IPS-15b (cell line): ENCODE results near the gene EIF1AD.
"Not testable (repeated sequence)": the region's sequence is repeated elsewhere in the genome, so short reads cannot be mapped to it uniquely, and the experiment has no call there.

Experiments used
- H3K27me3 ChIP-seq: one replicate; pipeline ENCODE4 v1.6.1; 2013; ENCODE audit warnings: low read length; ENCODE audit not compliant: control insufficient read depth, insufficient read depth
- H3K36me3 ChIP-seq: one replicate; pipeline ENCODE4 v1.6.1; 2013; ENCODE audit warnings: low read length; ENCODE audit not compliant: control insufficient read depth, insufficient read depth
- H3K4me1 ChIP-seq: one replicate; pipeline ENCODE4 v1.6.1; 2013; ENCODE audit warnings: mild to moderate bottlenecking, low read length; ENCODE audit not compliant: control insufficient read depth, insufficient read depth
- H3K4me3 ChIP-seq: one replicate; pipeline ENCODE4 v1.5.1; 2013; ENCODE audit warnings: low read depth, low read length
- H3K9ac ChIP-seq: one replicate; pipeline ENCODE4 v1.6.1; 2013; ENCODE audit warnings: low read depth, mild to moderate bottlenecking, low read length
- H3K9me3 ChIP-seq: one replicate; pipeline ENCODE4 v1.6.1; 2013; ENCODE audit warnings: mild to moderate bottlenecking, low read length; ENCODE audit not compliant: control insufficient read depth, insufficient read depth

The EIF1AD gene

DNA sequence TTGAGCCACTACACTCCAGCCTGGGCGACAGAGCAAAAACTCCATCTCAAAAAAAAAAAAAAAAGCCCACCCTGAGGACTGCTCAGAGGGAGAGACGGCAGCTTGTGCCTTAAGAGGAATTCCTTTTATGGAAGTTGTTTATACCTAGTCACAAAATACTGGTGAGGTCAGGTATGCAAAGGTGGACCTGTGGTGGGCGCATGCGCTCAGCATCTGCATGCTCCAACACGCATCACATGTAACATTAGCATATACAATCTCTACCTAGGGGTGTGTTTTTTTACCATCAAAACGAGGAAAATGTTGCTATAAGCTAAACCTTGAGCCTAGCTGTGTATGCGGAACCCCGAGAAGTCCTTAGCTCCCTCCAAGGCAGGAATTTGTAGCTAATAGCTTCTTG is 47.2 kb downstream of the EIF1AD start:
- H3K27me3 ChIP-seq = no peaks in the 10 kb centered on the region
- no peak overlapping the region for H3K9ac ChIP-seq
- H3K36me3 ChIP-seq = no peaks in the 10 kb centered on the region
- no peaks in the 10 kb centered on the region for H3K9me3 ChIP-seq
- H3K4me1 ChIP-seq = no peaks in the 10 kb centered on the region
- H3K4me3 ChIP-seq = no peak overlapping the region

DNA sequence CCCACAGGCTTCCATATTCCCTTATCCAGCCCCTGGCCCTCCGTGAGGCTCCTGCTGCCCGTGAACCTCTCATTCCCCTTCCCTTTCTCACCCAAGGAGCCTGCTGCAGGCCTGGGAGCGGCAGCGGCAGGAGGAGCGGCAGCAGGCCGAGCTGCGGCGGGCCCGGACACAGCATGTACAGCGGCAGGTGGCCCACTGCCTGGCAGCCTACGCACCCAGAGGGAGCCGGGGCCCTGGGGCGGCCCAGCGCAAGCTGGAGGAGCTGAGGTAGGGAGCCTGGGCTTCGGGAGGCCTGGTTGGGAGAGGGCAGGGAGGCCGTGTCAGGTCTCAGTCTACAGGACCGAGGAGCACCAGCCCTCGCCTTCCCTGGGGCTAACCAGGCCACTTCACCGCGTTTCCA is 48.5 kb downstream of the EIF1AD start:
- Histone ChIP-seq H3K9ac (no peak overlapping the region), H3K27me3 (no peaks in the 10 kb centered on the region), H3K36me3 (no peaks in the 10 kb centered on the region), H3K9me3 (no peaks in the 10 kb centered on the region), H3K4me3 (no peak overlapping the region), H3K4me1 (no peaks in the 10 kb centered on the region)

GRCh38 chr11:65952052-65952521 is 49.9 kb downstream of the EIF1AD start:
- Histone ChIP-seq H3K4me1 (no peaks in the 10 kb centered on the region), H3K36me3 (no peaks in the 10 kb centered on the region), H3K4me3 (no peak overlapping the region), H3K9me3 (no peaks in the 10 kb centered on the region), H3K27me3 (no peaks in the 10 kb centered on the region), H3K9ac (no peak overlapping the region)

- not testable (repeated sequence) for H3K36me3 ChIP-seq
These were observed 50.3 kb downstream of the EIF1AD start for GRCh38 chr11:65951641-65952040.

GRCh38 chr11:65950711-65951110 is 51.2 kb downstream of the EIF1AD start:
- not testable (repeated sequence) for H3K9me3 ChIP-seq, H3K4me3 ChIP-seq, H3K9ac ChIP-seq, H3K36me3 ChIP-seq, H3K4me1 ChIP-seq, H3K27me3 ChIP-seq

More at GRCh38 chr11:65951641-65952040, 50.3 kb downstream of the EIF1AD start:
- H3K9me3 ChIP-seq, H3K9ac ChIP-seq, H3K4me3 ChIP-seq, H3K27me3 ChIP-seq, H3K4me1 ChIP-seq: not testable (repeated sequence)

DNA sequence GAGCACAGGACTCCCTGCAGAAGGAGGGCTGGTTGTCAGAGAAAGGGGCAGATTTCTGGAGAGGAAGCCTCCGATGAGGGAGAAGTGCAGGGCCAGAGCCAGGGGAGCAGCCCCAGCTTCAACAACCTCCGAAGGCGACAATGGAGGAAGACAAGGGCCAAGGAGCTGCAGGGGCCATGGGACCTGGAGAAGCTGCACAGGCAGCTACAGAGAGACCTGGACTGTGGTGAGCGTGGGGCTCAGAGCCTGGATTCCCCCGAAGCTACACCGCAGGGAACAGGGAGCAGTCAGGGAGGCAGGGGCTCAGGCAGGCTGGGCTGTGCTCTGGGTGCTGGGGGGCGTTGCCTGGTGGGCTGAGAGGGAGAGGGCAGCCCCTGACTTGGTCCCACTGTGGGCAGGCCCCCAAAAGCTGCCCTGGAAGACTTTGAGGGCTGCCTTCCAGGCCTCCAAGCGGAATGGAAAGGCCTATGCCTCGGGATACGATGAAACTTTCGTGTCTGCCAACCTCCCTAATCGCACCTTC is 54.3 kb downstream of the EIF1AD start:
- Histone ChIP-seq H3K9me3 (no peaks in the 10 kb centered on the region), H3K9ac (no peak overlapping the region), H3K27me3 (no peaks in the 10 kb centered on the region), H3K4me1 (peaks cover 14% of the 10 kb centered on the region), H3K36me3 (no peaks in the 10 kb centered on the region), H3K4me3 (no peak overlapping the region)

GRCh38 chr11:65947133-65947532 is 54.8 kb downstream of the EIF1AD start:
- no peaks in the 10 kb centered on the region for H3K9me3 ChIP-seq
- H3K36me3 ChIP-seq = no peaks in the 10 kb centered on the region
- H3K4me3 ChIP-seq = no peak overlapping the region
- peaks cover 14% of the 10 kb centered on the region for H3K4me1 ChIP-seq
- H3K27me3 ChIP-seq = no peaks in the 10 kb centered on the region
- peak overlapping the region; percentile 4 for H3K9ac ChIP-seq

- H3K4me3 ChIP-seq = no peak overlapping the region
- peak overlapping the region; percentile 4 for H3K9ac ChIP-seq
These were observed 55.3 kb downstream of the EIF1AD start for GRCh38 chr11:65946655-65947054.

More at GRCh38 chr11:65946655-65947054, 55.3 kb downstream of the EIF1AD start:
- H3K4me1 ChIP-seq = peaks cover 14% of the 10 kb centered on the region
- no peaks in the 10 kb centered on the region for H3K27me3 ChIP-seq
- H3K9me3 ChIP-seq = no peaks in the 10 kb centered on the region
- H3K36me3 ChIP-seq = no peaks in the 10 kb centered on the region
